NCI-H2171 (cell line): ENCODE data around the gene HIBADH.
"Not testable (repeated sequence)": the region's sequence is repeated elsewhere in the genome, so short reads cannot be mapped to it uniquely, and the experiment has no call there.

Experiments
- DNase-seq: peaks from one replicate; lab custom pipeline; 2025; lab: John Stamatoyannopoulos, UW

The HIBADH gene

DNA sequence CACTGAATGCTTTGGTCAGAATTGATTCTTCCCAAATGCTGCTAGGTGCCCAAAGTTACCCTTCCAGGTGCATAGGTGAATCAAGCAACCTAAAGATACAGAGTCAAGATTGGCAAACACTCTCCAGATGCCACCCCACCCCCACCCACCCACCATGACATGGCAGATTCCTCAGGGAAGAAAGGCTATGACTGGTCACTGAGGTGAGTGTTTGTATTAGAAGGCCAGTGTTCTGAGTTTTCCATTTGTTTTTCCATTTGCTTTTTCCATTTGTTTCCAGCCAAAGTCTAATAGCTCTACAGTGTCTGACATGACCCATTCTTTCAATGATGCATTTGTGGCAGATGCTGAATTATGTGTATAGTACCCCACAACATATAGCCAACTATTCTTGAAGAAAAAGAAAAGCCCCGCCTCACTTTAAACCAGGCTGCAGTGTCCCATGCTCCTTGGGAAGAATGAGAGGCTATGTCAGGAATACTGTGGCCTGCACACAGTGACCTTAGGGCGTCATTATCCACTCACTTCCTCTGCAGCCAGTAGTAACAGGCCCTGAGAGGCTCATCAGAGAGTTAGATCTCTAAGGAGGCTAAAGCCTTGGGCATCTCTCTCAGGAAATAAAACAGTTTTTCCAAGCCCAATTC, 16.1 kb upstream of the HIBADH start:
- no peak for DNase-seq

DNA sequence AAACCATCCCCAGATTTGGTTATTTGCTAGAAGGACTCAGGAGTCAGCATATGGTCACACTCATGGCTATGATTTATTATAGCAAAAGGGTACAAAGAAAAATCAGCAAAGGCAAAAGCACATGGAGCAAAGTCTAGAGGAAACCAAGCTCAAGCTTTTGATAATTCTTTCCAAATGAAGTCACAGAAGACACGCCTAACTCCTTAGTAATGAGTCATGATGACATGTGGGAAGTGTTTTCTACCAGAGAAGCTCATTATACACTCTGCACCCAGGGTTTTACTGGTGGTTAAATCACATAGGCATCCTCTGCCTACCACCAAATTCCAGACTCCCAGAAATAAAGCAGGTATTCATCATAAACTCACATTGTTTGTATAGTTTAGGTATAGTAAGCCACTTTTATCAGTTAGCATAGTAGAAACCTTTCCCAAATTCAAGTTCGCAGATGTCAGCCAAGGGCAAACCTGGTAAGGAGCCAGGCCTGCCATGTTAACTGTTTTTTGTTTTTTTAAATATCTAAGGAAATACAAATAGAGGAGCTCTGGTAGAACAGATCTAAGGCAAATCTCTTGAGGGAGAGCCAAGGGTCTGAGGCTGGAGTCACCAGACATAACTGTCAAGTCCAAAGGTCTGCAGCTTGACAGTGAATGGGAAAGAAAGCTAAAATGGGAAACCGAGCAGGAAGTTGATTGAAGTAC, 15.4 kb upstream of the HIBADH start:
- no peak for DNase-seq

DNA sequence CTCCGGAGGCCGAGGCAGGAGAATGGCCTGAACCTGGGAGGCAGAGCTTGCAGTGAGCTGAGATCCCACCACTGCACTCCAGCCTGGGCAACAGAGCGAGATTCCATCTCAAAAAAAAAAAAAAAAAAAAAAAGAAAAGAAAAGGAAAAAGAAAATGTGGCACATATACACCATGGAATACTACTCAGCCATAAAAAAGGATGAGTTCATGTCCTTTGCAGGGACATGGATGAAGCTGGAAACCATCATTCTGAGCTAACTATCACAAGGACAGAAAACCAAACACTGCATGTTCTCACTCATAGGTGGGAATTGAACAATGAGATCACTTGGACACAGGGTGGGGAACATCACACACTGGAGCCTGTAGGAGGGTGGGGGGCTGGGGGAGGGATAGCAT, 11.4 kb upstream of the HIBADH start:
- not testable (repeated sequence) for DNase-seq

DNA sequence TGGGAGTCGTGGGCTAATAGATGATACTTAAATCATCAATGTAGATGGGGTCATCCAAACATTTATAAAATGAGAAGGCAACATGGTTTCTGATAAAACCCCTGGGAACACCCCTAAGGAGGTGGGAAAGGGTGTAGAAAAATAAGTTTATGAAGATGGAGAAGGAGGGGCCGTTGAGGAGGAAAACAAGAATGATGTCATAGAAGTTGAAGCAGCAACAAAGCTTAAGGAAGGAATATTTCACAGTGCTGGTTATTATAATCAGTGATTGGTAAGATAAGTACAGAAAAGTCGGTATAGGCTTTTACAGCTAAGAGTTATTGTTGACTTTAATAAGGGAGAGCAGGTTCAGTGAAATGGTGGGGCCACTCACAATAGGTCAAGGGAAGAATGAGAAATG, 9.0 kb upstream of the HIBADH start:
- DNase-seq, result no peak

DNA sequence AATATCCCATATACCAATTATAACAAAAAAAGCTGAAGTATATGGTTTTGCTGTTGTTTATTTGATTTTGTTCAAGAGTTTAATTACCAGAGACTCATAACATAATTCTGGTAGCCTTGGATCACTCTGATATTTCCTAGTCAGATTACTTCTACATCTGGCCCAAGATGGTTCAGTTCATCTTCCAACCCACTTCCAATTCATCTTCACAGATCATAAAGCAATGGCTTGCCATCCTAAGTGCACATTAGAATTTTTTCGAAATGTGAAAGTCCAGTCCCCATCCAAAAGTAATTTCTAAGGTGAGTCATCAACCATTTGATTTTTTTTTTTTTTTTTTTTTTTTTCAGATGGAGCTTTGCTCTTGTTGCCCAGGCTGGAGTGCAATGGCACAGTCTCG, 8.0 kb upstream of the HIBADH start:
- DNase-seq, result no peak

DNA sequence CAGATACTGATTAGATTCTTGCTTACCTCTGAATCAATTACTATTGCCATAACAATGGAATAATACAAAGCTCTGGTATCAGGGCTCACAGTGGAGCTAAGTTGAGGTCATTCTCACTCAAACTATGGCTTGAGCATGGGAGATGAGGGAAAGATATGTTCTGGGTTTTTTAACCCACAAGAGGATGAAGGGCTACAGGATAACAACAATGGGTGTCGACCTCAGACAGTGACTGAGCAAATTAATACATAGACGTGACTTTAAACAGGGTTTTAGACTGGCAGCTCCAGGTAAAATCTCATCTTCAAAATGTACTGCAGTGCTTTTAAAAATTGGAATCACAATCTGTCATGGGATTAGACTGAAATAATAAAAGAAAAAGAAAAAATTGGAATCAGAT, 7.5 kb upstream of the HIBADH start:
- no peak for DNase-seq

DNA sequence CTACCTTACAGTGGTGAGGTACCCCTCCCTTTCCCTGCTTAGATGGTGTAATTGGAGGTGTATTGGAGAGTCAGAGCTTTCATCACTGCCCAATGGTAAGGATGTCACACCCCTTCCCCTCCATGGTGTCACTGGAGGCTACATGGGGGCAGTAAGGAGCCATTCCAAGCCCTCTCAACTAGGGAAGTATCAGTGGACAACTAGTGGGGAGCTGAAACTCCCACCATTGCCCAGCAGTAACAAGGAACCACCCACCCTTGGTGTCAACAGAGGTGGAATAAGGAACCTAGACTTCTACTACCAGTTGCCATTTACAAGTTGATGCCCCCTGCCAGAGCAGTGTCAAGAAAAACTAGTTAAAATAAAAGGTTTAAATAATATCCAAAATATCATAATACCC, 2.8 kb upstream of the HIBADH start:
- DNase-seq, result no peak

DNA sequence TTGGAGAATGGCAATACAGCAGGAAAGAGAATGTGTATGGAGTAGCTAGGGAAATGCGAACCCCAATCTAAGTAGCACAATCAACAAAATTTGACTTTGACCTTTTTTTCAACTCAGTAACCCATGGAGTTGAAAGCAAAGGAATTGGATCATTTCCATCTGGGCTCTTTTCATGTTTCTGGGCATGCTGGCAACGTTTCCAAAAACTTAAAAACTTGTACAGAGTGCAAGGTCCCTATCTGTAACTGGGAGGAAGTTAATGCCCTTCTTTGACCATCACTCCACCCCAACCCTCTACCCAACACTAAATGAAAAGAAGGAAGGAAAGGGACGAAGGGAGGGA, 1.3 kb upstream of the HIBADH start:
- no peak for DNase-seq

DNA sequence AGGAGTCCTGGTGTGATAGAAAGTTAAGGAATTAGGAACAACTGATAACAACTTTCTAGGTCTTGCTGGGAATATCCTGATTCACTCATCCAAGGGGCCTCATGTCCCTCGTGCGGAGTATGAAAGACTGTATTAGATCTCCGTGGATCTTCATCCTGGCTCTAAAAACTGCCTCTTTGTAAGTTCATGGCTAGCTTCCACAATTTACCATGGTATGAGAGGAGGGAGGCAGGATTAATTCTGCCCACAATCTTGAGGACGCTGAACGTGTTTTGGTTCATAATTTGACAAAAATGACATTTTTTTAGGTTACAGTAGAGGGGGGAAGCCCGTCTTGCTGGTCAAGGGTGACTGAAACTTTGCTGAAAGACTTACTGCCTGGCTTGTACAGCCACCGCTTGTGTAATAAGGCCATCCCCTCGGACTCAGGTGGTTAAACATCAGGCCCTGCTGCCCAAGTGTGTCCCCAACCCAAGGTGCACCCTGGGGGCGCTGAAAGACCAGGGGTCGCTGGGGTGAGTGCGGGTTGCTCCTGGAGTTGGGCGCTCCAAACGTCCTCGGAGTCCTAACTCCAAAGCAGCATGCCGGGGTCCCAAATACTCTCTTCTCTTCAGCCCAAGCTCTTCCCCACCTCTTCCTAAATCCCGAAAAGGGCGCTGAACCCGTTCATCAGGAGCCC, 733 bp downstream of the HIBADH start:
- DNase-seq, result no peak

DNA sequence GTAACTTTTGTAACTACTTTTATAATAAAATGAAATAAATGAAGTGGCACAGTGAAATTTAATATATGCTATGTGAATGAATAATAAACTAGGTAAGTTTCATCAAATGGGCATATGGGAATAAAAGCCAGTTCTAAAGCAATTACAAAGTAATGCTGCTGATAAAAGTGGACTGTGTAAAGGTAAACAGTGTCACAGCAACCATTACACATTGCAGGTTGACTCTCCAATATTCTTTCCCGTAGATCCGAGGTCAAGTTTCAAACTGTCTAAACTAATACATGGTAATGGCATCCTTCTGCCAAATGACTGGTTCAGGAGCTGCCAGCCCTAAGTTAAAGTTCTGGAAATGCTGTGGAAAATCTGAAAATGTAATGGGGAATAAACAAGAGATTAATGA, 6.0 kb downstream of the HIBADH start:
- DNase-seq, result no peak

DNA sequence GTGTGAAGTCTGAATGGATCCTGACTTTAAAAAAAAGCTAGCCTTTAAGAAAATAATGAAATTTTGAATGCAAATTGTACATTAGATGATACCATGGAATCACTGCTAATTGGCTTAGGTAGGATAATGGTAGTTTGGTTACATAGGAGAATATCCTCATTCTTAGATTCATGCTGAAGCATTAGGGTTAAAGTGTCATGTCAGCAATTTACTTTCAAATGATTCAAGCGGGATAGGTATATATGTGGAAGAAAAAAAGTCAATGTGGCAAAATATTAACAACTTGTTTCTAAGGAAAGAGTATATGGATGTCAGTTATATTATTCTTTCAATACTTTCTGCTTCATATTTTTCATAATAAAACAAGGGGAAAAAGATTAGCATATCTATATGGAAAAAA, 7.5 kb downstream of the HIBADH start:
- DNase-seq, result no peak

DNA sequence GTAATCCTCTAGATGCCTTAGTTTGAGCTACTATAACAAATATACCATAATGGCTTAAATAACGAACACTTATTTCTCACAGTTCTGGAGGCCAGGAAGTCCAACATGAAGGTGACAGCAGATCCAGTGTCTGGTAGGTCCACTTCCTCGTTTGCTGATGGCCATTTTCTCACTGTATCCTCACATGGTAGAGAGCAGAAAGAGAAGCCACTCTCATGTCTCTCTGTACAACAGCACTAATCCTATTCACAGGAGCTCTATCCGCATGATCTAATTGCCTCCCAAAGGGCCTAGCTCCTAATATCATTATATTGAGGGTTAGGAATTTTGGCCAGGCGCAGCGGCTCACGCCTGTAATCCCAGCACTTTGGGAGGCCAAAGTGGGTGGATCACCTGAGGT, 10.2 kb downstream of the HIBADH start:
- no peak for DNase-seq

DNA sequence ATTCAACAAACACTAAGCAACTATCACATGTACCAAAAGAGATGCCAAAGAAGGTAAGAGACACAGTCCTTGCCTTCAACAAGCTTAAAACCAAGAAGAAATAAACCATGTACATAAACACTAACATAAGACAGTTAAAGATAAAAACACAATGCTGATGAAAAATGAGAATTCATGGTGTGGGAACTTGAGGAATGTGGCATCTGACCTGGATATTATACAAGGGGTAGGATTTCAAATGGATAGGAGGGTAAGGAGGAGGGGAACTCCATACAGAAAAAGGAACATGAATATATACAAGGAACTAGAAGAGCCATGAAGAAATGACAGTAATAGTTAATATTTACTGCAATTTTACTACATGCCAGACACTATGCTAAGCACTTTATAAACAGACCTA, 11.0 kb downstream of the HIBADH start:
- no peak for DNase-seq

DNA sequence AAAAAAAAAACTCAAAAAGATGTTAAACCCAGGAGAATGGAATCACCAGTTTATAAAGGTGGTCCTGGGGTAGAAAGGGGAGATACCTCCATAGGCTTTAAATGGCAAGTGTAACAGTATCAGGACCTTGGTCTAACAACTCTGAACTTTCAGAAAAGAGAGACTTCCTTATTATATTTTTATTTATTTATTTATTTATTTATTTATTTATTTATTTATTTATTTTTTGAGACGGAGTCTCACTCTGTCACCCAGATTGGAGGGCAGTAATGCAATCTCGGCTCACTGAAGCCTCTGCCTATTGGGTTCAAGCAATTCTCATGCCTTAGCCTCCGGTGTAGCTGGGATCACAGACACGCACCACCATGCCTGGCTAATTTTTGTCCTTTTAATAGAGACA, 12.4 kb downstream of the HIBADH start:
- DNase-seq, result no peak

DNA sequence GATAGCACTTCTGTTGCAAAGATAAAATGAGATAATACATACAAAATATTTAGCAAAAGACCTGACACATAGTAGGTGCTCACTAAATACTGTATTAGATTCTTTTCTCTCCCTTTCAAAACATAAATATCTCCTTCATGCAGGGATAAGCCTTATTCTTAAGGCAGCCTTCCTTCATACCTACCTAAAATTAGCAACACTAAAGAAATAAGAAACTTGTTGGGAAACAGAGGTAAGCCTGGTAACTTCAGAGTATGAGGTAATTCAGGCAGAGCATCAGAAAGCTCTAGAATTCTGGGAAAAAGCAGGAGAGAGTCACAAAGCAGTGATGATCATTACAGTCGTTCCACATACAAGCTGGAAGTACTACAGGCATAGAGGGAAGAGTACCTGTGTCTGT, 15.2 kb downstream of the HIBADH start:
- DNase-seq, result no peak

DNA sequence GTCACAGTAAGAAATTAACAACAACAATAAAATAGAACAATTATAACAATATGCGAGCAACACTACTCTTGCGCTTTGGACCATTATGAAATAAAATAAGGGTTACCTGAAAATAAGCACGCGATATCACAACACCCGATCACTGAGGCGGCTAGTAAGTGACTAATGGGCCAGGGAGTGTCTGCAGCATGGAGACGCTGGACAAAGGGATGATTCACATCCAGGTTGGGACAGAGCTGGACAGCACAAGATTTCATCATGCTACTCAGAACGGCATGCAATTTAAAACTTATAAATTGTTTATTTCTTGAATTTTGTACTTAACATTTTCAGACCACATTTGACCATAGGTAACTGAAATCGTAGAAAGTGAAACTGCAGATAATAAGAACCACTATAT, 15.6 kb downstream of the HIBADH start:
- DNase-seq, result no peak

DNA sequence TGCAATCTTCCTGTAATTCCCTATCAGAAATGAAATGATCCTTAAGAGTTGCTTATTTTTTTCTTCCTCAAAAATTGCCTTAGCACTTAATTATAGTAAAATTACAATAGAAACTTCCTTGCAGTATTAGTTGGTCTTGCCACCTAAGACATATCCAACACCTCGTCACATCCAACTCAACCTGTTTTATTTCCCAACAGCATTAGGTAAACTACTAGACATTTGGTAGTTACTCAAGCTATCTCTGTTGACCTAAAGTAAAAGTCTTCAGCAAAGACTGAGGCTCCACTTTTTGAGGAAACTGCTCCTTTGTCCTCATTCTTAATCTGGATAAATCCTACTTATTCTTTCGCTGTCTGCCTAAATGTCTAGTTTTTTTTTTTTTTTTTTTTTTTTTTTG, 20.4 kb downstream of the HIBADH start:
- DNase-seq, result no peak

DNA sequence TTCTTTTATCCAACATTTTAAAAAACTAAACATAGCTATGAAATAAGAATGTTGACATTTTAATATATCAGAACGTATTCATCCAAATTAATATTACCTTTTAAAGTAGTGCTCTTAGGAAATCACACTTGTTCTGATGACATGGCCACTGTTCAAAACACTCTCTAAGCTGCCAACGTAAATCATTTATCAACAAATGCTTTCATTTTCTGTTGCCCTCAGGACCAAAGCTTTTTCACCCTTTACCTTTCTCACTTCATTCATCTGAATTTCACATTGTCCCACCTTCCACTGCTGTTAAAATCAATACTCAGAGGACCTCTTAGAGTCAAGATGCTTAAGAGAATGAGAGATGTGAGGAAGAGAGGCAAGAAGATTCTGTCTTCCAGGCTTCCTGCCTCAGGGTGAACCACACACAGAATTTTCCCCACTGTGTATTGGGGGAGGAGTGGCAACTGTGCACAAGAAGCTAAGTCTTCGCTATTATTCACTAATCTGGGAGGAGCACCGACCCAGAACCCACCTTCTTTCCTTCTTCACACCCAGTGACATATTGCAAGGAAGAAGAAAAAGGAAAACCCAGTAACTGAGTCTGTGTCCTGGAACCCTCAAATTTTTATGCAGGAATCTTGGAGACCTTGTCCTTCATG, 21.0 kb downstream of the HIBADH start:
- no peak for DNase-seq

DNA sequence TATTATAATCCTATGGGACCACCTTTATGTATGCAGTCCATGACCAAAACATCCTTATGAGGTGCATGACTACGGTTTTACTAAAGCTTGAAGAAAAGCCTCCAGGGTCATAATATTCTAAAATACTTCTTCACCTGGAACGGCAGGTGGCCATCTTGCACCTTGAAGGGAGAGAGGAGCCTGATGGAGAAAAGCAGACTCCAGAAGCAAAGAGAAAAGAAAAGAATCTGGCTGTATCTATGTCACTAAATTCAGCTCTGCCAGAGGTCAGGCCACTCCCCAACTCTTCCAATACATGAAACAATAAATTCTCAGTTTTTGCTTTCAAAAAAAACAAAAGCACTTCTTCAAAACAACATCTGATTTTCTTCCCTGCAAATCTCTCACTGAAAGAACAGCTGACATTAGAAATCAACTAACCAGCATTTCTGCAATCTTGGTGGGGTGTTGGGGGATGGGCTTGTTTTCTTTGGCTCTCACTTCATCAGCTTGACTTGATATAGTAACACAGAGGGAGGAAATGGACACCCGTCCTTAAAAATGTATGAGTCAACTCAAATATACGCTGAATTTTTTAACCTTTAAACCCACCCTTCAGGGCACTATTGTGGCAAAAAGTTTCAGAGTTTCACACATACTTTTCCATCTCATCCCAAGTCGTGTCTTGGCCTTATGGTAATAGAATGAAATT, 21.7 kb downstream of the HIBADH start:
- DNase-seq, result no peak

DNA sequence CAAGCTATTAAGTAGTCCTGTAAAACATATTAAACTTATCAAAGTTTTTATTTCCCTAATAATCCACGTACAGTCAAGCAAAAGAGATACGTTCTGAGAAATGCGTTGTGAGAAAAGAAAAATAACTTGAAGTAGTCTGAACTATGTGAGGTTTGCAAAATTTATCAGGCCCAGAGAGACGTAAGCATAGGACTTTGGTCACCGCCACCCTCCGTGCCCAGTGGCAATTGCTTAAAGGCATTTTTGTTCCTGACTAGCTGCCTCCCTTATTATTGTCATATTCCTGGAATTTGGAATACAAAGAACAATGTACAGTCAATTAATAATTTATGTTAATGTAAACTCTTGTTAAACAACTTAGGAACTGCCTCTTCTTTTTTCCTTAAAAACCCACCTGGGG, 22.8 kb downstream of the HIBADH start:
- DNase-seq, result no peak

DNA sequence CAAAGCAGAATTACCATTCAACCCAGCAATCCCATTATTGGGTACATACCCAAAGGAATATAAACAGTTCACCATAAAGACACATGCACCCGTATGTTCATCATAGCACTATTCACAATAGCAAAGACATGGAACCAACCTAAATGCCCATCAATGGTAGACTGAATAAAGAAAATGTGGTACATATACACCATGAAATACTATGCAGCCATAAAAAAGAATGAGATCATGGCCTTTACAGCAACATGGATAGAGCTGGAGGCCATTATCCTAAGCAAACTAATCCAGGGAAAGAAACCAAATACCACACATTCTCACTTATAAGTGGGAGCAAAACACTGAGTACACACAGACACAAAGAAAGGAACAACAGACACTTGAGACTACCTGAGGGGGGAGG, 23.6 kb downstream of the HIBADH start:
- DNase-seq, result not testable (repeated sequence)

DNA sequence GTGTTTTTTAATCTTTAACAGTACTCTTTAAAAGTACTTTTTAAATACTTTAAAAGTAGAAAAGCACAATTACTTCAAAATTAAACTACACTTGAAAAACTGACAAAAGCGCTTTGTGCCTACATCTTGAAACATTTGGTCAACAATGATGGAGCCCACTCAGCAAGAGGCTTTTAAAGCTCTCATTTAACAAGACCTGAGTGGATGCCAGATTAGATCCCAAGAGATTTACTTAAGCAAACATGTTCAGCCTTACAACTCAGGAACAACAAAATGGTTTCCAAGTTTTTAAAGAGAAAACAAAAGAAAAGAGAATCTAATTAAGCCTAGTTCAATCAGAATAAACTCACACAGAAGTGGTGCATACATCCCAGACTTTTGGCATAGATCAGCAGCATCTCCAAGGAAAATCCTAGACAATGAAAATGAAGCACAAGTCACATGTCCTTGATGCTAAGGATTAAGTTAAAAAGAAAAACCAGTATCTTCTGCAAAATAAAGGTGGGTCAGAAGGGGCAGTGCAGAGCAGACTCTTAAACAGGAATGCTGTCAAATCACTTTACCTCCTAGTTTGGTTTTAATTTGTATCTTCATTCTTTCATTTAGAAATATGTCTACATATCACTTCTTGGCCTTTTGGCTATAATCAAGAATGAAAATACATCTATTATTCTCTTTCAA, 26.2 kb downstream of the HIBADH start:
- no peak for DNase-seq
